Ectodermal cell (in vitro differentiated cells): Measurements from ENCODE around the gene GPR149.

ENCODE experiments used
- H3K27ac ChIP-seq: 2 replicates; pipeline ENCODE4 v1.7.0; 2013; ENCODE audit warnings: mild to moderate bottlenecking, low read depth, low read length; ENCODE audit not compliant: insufficient read depth, poor library complexity, severe bottlenecking
- H3K27me3 ChIP-seq: 2 replicates; pipeline ENCODE4 v1.7.0; 2013; ENCODE audit warnings: mild to moderate bottlenecking, low read length; ENCODE audit not compliant: insufficient read depth, control insufficient read depth, poor library complexity, severe bottlenecking
- H3K36me3 ChIP-seq: one replicate; pipeline ENCODE4 v1.7.0; 2013; ENCODE audit warnings: low read length; ENCODE audit not compliant: control insufficient read depth, insufficient read depth
- H3K4me1 ChIP-seq: one replicate; pipeline ENCODE4 v1.7.0; 2013; ENCODE audit warnings: low read length; ENCODE audit not compliant: control insufficient read depth, insufficient read depth
- H3K4me3 ChIP-seq: 2 replicates; pipeline ENCODE4 v1.7.0; 2013; ENCODE audit warnings: low read depth, low read length, control low read depth; ENCODE audit not compliant: insufficient read depth
- H3K9me3 ChIP-seq: 2 replicates; pipeline ENCODE4 v1.7.0; 2013; ENCODE audit warnings: mild to moderate bottlenecking, low read length, moderate library complexity; ENCODE audit not compliant: control insufficient read depth
- WGBS, 2 experiments: methylation state at CpG; one replicate each; pipeline ENCODE4 v1.1.7; 2013; ENCODE audit warnings: missing lambda C conversion rate in 2 of 2; 5-methylcytosine and 5-hydroxymethylcytosine counted together

GPR149 gene

DNA sequence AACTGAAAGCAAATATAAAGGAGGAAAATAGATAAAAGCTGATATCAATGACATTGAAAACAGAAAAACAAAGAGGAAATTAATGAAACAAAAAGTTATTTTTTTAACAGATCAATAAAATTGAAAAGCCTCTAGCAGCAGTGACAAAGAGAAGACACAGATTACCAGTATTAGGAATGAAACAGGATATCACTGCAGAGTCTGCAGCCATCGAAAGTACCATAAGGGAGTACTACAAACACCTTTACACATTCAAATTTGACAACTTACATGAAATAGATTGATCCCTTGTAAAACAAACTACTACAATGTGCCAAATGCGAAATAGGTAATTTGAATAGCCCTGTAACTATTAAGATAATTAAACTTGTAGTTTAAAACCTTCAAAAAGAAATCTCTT lies 80.8 kb downstream of the GPR149 start:
- 67 to 72% methylated on average over 1 of the region's 2 CpGs for WGBS, 2 experiments

DNA sequence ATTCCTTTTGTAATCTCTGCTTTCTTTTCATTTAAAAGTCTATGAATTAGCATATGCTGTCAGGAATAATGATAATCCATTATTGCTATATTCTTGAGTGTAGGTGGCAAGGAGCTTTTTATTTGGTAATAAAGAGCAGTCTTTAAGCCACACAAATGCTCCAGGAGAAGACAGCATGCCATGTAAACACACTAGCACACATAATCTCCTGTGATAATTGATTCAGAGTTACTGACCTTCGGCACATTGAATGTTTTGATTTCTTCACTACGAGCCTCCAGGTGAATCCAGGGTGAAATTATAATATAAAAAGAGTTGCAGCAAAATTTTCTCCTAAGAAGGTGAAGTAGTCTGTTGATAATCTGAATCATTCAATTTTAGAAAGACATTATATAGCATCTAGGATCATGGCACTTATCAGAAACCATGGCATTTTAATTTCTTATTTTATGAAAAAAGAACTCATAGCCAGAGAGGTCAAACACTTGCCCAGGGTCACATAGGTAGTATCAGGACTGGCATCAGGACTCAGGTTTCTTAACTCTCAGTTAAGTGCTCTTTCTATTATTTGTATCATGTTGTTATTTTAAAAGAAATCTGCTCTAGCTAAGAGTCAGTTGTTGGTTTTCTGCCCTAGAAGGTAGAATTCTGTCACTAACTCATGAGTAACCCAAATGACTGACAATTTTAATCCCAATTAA lies 84.4 kb downstream of the GPR149 start:
- Histone ChIP-seq H3K4me3 (no peak overlapping the region), H3K36me3 (no peaks in the 10 kb centered on the region), H3K9me3 (no peaks in the 10 kb centered on the region), H3K4me1 (no peaks in the 10 kb centered on the region), H3K27ac (no peak overlapping the region), H3K27me3 (no peaks in the 10 kb centered on the region)
- 82 to 94% methylated on average over 2 of the region's 2 CpGs for WGBS, 2 experiments

More for the DNA sequence above, 80.8 kb downstream of the GPR149 start:
- no peaks in the 10 kb centered on the region for H3K36me3 ChIP-seq
- H3K27me3 ChIP-seq = no peaks in the 10 kb centered on the region
- H3K4me1 ChIP-seq = no peaks in the 10 kb centered on the region
- H3K4me3 ChIP-seq = no peak overlapping the region
- H3K27ac ChIP-seq = no peak overlapping the region
- H3K9me3 ChIP-seq = no peaks in the 10 kb centered on the region

DNA sequence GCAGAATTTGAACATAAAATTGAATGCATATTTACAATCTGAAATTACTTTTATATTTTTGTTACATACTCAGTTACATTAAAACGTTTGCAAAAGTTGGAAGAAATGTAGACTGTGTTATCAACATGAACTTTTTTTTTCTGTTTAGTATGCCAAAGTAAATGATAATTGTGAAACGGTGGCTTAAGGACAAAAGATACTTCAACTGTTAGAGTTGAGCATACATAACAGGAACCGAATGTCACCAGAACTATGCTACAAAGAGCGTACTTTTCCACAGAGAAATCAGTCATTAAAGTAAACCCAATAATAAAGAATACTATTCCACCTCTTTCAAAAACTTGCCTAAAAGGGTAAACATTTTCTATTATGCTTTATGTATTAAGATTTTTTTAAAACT lies 91.4 kb downstream of the GPR149 start:
- Histone ChIP-seq H3K36me3 (no peaks in the 10 kb centered on the region), H3K27ac (no peak overlapping the region), H3K4me3 (no peak overlapping the region), H3K27me3 (no peaks in the 10 kb centered on the region), H3K4me1 (no peaks in the 10 kb centered on the region), H3K9me3 (no peaks in the 10 kb centered on the region)
- WGBS, 2 experiments = 84 to 97% methylated on average over 3 to 4 of the region's 4 CpGs

DNA sequence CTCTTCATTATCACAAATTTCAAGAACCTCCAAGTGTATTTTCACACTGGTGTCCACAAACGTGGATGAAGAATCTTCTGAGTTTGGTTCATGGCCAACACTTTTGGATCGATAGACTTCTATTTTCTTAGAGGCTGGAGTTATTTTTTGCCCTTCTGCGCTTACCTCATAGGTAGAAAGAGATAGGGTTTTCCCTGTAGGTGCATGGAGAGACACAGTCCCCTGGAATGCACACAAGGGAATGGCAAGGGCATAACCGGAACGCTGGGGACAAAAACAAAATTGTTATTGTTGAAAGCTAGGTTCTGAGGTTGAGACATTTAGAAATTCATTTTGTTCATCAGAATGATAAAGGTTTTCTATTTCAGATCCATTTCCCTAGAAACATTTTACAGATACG lies 92.0 kb downstream of the GPR149 start:
- 96 to 98% methylated on average over 5 of the region's 6 CpGs for WGBS, 2 experiments
- Histone ChIP-seq H3K27ac (no peak overlapping the region), H3K4me1 (no peaks in the 10 kb centered on the region), H3K36me3 (no peaks in the 10 kb centered on the region), H3K27me3 (no peaks in the 10 kb centered on the region), H3K4me3 (no peak overlapping the region), H3K9me3 (no peaks in the 10 kb centered on the region)

DNA sequence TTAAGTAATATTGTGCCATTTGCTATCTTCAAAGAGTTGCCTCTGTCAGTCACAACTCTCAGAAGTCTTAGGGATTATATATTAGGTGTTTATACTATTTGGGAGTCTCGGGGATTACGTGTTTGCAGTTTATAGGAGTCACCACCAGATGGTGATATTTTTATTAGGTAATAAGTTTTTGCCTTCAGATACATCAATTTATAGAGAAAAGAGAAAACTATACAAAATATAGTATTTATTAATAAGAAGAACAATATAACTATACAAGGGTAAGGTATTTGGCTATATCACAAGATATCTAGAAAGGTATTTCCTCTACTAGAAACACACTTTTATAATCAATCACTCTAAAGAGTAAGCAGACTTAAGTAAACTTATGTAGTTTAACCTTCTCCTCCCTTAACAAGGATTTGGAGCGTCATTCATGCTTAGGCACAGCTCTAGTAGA lies 95.0 kb downstream of the GPR149 start:
- H3K4me3 ChIP-seq = no peak overlapping the region
- no peaks in the 10 kb centered on the region for H3K27me3 ChIP-seq
- WGBS, 2 experiments = 47 to 56% methylated on average over 1 to 3 of the region's 3 CpGs
- no peaks in the 10 kb centered on the region for H3K4me1 ChIP-seq
- no peaks in the 10 kb centered on the region for H3K9me3 ChIP-seq
- H3K36me3 ChIP-seq = no peaks in the 10 kb centered on the region
- H3K27ac ChIP-seq = no peak overlapping the region

DNA sequence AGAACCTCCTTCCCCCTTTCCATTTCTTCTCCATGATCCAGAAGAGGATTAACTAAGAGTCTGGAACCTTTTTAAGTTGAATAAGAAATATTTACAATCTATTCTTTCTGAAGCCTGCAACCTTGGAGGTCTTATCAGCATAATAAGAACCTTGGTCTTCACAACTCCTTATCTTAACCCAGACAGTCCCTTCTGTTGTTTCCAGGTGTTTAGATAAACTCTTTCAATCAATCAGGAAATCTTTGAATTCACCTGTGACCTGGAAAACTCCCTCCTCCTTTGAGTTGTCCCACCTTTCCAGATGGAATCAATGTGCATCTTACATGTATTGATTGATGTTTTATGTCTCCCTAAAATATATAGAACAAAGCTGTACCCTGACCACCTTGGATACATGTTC lies 102.1 kb downstream of the GPR149 start:
- Histone ChIP-seq H3K9me3 (no peaks in the 10 kb centered on the region), H3K4me1 (no peaks in the 10 kb centered on the region), H3K27ac (no peak overlapping the region), H3K4me3 (no peak overlapping the region), H3K27me3 (no peaks in the 10 kb centered on the region), H3K36me3 (no peaks in the 10 kb centered on the region)

DNA sequence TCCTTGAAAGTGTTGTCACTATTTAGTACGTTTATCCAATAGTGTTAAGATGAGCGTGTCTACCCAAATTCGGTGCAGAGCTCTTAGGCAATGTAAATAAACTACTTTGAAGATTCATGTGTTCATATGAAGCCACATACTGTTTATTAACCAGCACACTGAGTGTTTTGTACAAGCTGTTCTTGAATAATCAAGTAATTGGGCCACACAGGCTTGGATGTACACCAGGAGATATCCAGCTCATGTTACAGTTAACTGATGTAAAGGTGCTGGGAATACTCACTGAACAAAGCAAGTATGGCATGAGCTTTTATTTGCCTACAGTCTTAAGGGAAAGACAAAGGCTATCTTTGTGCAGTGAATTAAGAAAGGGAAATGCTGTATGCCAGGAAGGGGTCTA lies 105.1 kb downstream of the GPR149 start:
- Histone ChIP-seq H3K36me3 (peaks cover 3% of the 10 kb centered on the region), H3K9me3 (no peaks in the 10 kb centered on the region), H3K27ac (no peak overlapping the region), H3K4me3 (peak overlapping the region; percentile 80), H3K27me3 (no peaks in the 10 kb centered on the region), H3K4me1 (peaks cover 1% of the 10 kb centered on the region)
- WGBS, 2 experiments = 94 to 96% methylated on average over 3 of the region's 3 CpGs

DNA sequence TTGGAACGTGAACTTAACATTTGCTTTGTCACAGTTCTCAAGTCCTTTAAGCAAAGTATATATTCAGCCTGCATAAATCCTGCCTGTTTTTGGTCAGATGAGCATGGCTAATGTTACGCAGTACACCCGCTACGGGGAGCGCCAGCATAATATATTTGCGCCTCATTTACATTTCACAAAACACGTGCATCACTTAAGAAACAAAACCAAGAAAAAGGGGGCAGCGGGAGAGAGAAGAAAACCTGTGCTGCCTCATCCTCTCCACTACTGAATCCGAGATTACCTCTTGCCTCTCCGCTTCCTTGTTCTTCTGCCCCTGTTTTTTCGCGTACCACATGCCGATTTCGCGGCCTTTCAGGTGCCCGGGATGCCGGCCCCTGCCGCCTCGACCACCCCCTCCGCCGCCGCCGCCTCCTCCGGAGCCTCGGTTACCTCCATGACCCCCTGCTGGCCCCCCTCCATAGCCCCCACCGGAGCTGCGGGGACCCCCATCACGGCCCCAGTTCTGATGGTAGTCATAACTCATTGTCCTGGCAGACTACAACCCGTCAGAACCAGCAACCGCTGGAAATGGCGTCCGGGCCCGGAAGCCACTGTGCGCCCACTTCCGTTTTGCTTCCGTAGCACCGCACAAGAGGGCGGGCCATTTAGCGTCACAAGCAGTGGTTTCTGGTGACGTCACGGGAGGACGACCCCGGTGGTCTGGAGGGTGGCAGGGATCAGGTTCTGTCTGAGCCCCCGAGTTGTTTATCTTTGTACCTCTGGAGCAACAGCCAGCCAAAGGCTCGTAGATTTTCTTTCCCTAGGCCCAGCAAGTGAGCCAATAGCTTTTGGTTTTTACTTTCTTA lies 105.9 kb downstream of the GPR149 start, which contains the start of gene DHX36:
DHX36 (minus strand) TSS at position 597 of the 848 bp plus-strand sequence; CDS start at position 526, 71 bp downstream.
- WGBS, 2 experiments = 0% methylated on average over 45 of the region's 45 CpGs
- Histone ChIP-seq H3K27ac (peak within 1 kb of the TSS; percentile 93), H3K4me1 (peaks cover 6% of the 10 kb centered on the region), H3K27me3 (no peaks in the 10 kb centered on the region), H3K4me3 (peak within 1 kb of the TSS; percentile 80), H3K9me3 (no peaks in the 10 kb centered on the region), H3K36me3 (peaks cover 3% of the 10 kb centered on the region)

DNA sequence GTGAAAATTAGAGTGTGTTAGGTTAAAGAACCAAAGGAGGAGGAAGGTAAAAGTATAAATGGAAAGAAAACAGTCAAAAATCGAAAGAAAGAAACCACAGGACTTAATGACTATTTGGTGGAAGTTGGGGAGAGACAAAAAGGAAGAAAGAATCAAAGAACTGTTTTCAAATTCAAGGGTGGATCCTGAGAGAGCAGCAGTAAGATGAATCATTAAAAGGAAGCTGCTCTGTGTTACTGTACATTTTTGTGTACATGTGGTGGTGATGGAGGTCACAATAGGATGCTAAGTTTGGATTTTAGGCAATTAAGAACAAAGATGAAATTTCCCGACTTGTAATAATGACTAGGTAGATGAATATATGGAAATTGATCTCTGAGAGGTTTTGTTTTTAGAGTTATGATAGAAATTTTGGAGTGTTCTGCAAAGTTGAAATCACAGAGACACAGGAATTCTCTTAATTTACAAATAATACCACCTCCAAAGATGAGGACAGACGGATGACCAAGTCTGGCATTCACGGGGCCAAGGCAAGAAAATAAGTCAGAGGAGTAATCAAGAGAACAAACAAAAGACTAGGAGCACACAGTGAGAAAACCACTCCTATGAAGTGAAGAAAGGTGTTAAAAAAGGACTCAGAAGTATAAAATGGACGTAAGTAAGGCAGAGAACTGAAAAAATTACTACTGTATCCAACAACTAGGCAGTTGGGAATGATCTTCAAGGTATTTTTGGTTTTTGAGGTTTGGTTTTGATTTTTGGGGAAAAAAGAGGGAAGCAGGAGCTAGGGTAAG lies 112.8 kb downstream of the GPR149 start:
- no peaks in the 10 kb centered on the region for H3K9me3 ChIP-seq
- H3K27me3 ChIP-seq = no peaks in the 10 kb centered on the region
- no peak overlapping the region for H3K4me3 ChIP-seq
- 89 to 94% methylated on average over 5 of the region's 5 CpGs for WGBS, 2 experiments
- H3K36me3 ChIP-seq = peaks cover 18% of the 10 kb centered on the region
- peaks cover 6% of the 10 kb centered on the region for H3K4me1 ChIP-seq
- no peak overlapping the region for H3K27ac ChIP-seq

DNA sequence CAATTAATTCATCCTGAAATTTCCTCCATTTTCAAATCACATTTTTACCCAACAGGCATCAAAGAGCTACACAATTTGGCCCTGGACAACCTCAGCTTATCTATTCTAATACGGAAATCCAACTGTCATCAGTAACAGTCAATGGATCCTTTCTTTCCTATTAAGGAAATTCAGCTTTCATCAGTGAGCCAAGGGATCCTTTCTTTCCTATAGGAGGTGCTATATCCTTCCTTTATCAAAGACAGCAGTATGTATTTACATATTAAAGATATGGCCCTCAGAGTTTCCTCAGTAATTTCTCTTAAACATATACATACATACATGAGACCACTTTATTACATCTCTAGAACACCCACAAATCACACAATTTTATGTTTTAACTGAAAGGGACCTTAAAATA lies 115.8 kb downstream of the GPR149 start:
- H3K36me3 ChIP-seq = peaks cover 18% of the 10 kb centered on the region

More for the DNA sequence above, 115.8 kb downstream of the GPR149 start:
- 90 to 93% methylated on average over 1 of the region's 1 CpG for WGBS, 2 experiments
- Histone ChIP-seq H3K27ac (no peak overlapping the region), H3K4me3 (no peak overlapping the region), H3K27me3 (no peaks in the 10 kb centered on the region), H3K4me1 (no peaks in the 10 kb centered on the region), H3K9me3 (no peaks in the 10 kb centered on the region)
